Ascending aorta (tissue), 2 donors: ENCODE measurements around the gene OR9K2. TPM values are rescaled to one million over a fixed set of nuclear protein-coding genes. Genes with fewer than 3 reads are reported as not detected.
A peak's percentile ranks its signal among the peaks of the same experiment; 100 is the strongest.
"Not testable (repeated sequence)": the region's sequence is repeated elsewhere in the genome, so short reads cannot be mapped to it uniquely, and the experiment has no call there.

Source experiments
- DNase-seq, 2 donors: peaks; one replicate each; pipeline ENCODE4 v3.0.0-alpha.2; 2019; ENCODE audit warnings: low spot score in 2 of 2
- H3K27ac ChIP-seq, 2 donors: fragments of 200-600 bp; sonication (generic); one replicate each; pipeline ENCODE4 v1.5.1; 2016 to 2017; ENCODE audit warnings: mild to moderate bottlenecking in 1 of 2
- H3K27me3 ChIP-seq: fragments of 200-600 bp; sonication (generic); one replicate; pipeline ENCODE4 v1.5.1; 2017
- H3K36me3 ChIP-seq, 2 donors: fragments of 200-600 bp; sonication (generic); one replicate each; pipeline ENCODE4 v1.5.1; 2016
- H3K4me1 ChIP-seq, 2 donors: fragments of 200-600 bp; sonication (generic); one replicate each; pipeline ENCODE4 v1.5.1; 2016 to 2017; ENCODE audit warnings: mild to moderate bottlenecking in 1 of 2
- H3K4me3 ChIP-seq, 2 donors: fragments of 200-600 bp; sonication (generic); one replicate each; pipeline ENCODE4 v1.5.1; 2016 to 2017; ENCODE audit warnings: mild to moderate bottlenecking in 1 of 2
- H3K9me3 ChIP-seq, 2 donors: fragments of 200-600 bp; sonication (generic); one replicate each; pipeline ENCODE4 v1.5.1; 2016
- intact Hi-C: fragments of 100-400 bp; cut with DNase I; formaldehyde crosslinking; loops from one replicate; pipeline ENCODE4 v1.15.1; 2023
- total RNA-seq: library from RNA; depleted of rRNA; stranded (reverse); fragments of >200 nt; gene quantifications from one replicate; pipeline ENCODE4 v1.1.0, GENCODE V29; 2016
- TF ChIP-seq, protein P1 (sequence below), 3 experiments: fragments of 200-600 bp in 2 of 3; fragments of 450-650 bp in 1 of 3; sonication (generic) in 2 of 3; IDR thresholded peaks; one replicate each; pipeline ENCODE4 v1.5.1; 2016 to 2019; ENCODE audit warnings: antibody characterized with exemption in 3 of 3, mild to moderate bottlenecking in 1 of 3, moderate library complexity in 1 of 3

Gene OR9K2
- total RNA-seq, 1 donor from 2014 or later = not detected

DNA sequence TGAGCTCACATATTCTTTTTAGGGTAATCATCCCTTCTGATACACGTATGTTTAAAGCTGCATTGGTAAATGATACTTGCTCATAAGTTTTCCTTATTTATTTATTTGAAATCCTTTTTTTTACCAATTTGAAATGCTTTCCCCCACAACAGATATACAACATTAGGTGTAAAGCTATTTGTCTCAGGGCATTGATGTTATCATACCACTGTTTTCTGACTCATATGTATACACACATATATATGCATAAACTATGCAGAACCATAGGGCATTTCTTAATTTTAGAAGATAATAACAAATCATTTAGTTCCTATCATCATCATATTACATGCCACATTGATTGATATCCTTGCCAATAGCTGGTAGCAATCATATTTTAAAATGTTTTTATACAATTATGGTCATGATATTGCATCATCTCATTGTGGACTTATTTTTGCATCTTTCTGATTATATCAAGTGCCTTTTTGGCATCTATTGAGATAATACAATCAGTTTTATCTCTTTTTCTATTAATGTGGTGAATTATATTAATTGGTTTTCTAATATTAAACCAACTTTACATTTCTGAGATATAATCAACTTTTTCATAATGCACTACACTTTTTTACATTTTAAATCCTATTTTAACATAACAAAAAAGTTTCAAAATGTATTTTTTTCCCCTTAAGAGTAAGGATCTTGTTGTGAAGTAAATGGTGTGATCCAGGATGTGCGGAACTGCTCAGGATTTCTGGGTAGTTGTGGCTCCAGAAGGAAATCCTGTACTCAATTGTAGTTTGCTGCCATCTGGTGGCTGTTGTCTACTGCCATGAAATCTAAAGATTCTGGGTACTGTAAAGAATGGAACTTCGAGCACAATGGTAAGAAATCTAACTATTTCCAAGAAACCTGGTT lies 16.7 kb downstream of the OR9K2 start:
- intact Hi-C loops = no loop called here
- no peak for DNase-seq

DNA sequence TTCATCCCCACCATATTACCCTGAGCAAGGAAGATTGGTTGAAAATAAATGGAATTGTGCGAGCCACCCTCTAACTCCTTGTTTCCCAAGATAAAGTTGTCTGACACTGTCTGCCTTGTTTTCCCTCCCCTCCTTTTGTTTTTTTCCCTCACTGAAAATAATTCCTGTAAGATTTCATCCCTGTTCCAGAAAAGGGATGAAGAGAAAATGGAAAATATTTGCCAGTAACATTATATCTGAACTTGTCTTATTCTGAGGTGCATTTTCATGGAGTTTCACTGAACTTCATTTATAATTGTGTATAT lies 17.3 kb downstream of the OR9K2 start:
- Histone ChIP-seq H3K27me3 (no peaks in the 10 kb centered on the region), H3K27ac (no peak overlapping the region), H3K4me1 (no peaks in the 10 kb centered on the region), H3K9me3 (no peaks in the 10 kb centered on the region), H3K36me3 (no peaks in the 10 kb centered on the region), H3K4me3 (no peak overlapping the region)
- intact Hi-C loops = no loop called here
- TF ChIP-seq, protein P1, sequence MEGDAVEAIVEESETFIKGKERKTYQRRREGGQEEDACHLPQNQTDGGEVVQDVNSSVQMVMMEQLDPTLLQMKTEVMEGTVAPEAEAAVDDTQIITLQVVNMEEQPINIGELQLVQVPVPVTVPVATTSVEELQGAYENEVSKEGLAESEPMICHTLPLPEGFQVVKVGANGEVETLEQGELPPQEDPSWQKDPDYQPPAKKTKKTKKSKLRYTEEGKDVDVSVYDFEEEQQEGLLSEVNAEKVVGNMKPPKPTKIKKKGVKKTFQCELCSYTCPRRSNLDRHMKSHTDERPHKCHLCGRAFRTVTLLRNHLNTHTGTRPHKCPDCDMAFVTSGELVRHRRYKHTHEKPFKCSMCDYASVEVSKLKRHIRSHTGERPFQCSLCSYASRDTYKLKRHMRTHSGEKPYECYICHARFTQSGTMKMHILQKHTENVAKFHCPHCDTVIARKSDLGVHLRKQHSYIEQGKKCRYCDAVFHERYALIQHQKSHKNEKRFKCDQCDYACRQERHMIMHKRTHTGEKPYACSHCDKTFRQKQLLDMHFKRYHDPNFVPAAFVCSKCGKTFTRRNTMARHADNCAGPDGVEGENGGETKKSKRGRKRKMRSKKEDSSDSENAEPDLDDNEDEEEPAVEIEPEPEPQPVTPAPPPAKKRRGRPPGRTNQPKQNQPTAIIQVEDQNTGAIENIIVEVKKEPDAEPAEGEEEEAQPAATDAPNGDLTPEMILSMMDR (IDR thresholded peaks at IDR 0.05) = no peak
- no peak for DNase-seq

More for the DNA sequence above, 16.7 kb downstream of the OR9K2 start:
- Histone ChIP-seq H3K4me1 (no peaks in the 10 kb centered on the region), H3K36me3 (no peaks in the 10 kb centered on the region), H3K27me3 (no peaks in the 10 kb centered on the region), H3K4me3 (no peak overlapping the region), H3K27ac (no peak overlapping the region), H3K9me3 (no peaks in the 10 kb centered on the region)
- TF ChIP-seq, protein P1 (IDR thresholded peaks at IDR 0.05) = peak in 2 of 3 experiments; percentile 39 to 46

DNA sequence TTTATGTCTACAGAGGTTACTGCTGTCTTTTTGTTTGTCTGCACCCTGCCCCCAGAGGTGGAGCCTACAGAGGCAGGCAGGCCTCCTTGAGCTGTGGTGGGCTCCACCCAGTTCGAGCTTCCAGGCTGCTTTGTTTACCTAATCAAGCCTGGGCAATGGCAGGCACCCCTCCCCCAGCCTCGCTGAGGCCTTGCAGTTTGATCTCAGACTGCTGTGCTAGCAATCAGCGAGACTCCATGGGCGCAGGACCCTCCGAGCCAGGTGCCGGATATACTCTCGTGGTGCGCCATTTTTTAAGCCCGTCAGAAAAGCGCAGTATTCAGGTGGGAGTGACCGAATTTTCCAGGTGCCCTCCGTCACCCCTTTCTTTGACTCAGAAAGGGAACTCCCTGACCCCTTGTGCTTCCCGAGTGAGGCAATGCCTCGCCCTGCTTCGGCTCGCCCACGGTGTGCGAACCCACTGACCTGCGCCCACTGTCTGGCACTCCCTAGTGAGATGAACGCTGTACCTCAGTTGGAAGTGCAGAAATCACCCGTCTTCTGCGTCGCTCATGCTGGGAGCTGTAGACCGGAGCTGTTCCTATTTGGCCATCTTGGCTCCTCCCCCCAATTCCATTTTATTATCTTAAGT lies 40.9 kb downstream of the OR9K2 start:
- H3K4me3 ChIP-seq, H3K9me3 ChIP-seq, H3K36me3 ChIP-seq, intact Hi-C loops, DNase-seq, H3K27me3 ChIP-seq, H3K27ac ChIP-seq, H3K4me1 ChIP-seq: not testable (repeated sequence)

DNA sequence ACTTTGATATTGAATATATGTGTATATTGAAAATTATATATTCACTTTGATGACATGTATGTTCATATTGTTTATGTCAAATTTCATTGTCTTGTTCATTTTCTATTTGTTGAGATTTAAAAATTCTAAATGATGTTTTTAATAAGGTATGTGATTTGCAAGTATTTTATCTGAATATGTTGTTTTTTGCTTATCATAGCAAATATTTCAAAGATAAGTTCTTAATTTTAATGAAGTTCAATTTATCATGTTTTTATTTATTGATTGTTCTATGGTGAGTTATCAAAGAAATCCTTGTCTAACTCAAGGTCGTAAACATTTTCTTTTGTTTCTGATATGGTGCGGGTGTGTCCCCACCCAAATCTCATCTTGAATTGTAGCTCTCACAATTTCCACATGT lies 45.2 kb downstream of the OR9K2 start:
- Histone ChIP-seq H3K27me3 (no peaks in the 10 kb centered on the region), H3K27ac (no peak overlapping the region), H3K4me1 (no peaks in the 10 kb centered on the region), H3K9me3 (no peaks in the 10 kb centered on the region), H3K4me3 (no peak overlapping the region), H3K36me3 (no peaks in the 10 kb centered on the region)
- intact Hi-C loops = no loop called here
- no peak for DNase-seq
- TF ChIP-seq, protein P1 (IDR thresholded peaks at IDR 0.05) = no peak

DNA sequence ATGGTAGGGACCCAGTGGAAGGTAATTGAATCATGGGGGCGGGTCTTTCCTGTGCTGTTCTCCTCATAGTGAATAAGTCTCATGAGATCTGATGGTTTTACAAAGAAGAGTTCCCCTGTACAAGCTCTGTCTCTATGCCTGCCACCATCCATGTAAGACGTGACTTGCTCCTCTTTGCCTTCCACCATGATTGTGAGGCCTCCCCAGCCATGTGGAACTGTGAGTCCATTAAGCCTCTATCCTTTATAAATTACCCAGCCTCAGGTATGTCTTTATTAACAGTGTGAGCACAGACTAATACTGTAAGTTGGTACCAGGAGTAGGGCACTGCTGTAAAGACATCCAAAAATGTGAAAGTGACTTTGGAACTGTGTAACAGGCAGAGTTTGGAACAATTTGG lies 45.6 kb downstream of the OR9K2 start:
- not testable (repeated sequence) for DNase-seq

DNA sequence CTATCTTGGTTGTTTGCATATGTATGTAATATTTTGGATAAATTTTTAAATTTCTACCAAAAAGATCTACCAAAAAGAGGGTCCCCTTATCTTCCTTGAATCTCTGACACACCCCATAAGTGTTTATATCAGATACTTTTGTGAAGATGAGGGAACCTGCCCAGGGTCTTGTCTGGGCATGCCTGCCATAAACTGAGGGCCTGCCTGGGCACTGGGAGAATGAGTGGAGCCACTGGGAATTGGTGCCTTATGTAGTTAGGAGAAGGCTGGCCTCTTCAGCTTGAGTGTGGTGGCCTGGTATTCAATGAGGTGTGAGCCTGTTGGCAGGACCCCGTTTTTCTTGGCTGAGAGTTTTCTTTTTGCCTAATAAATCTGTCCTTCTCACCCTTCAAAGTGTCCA lies 46.5 kb downstream of the OR9K2 start:
- intact Hi-C loops = no loop called here
- H3K4me1 ChIP-seq = no peaks in the 10 kb centered on the region
- H3K27me3 ChIP-seq = no peaks in the 10 kb centered on the region
- no peak overlapping the region for H3K4me3 ChIP-seq
- TF ChIP-seq, protein P1 (IDR thresholded peaks at IDR 0.05) = no peak
- H3K9me3 ChIP-seq = no peaks in the 10 kb centered on the region
- no peaks in the 10 kb centered on the region for H3K36me3 ChIP-seq
- H3K27ac ChIP-seq = no peak overlapping the region
- no peak for DNase-seq

More for the DNA sequence above, 45.6 kb downstream of the OR9K2 start:
- H3K4me1 ChIP-seq, H3K36me3 ChIP-seq, H3K9me3 ChIP-seq, intact Hi-C loops, H3K4me3 ChIP-seq, H3K27ac ChIP-seq, H3K27me3 ChIP-seq: not testable (repeated sequence)
